Thymus (tissue), 11 donors: ENCODE data around the gene PROM1. TPM values are rescaled to one million over a fixed set of nuclear protein-coding genes. Genes with fewer than 3 reads are reported as not detected.

Experiments
- DNase-seq, 9 donors: peaks; one replicate each; pipeline ENCODE4 v3.0.0-alpha.2; 2013; ENCODE audit warnings: low spot score in 9 of 9, low read depth in 6 of 9, missing footprints in 1 of 9
- H3K27ac ChIP-seq, 2 donors: one replicate each; pipeline ENCODE4 v1.5.1; 2013; ENCODE audit warnings: control low read depth in 1 of 2, low read depth in 1 of 2, low read length in 1 of 2, mild to moderate bottlenecking in 1 of 2, moderate library complexity in 1 of 2
- H3K27me3 ChIP-seq, 2 donors: one replicate each; pipeline ENCODE4 v1.5.1; 2013; ENCODE audit warnings: low read length in 1 of 2; ENCODE audit not compliant: control insufficient read depth in 2 of 2, insufficient read depth in 1 of 2
- H3K36me3 ChIP-seq, 2 donors: one replicate each; pipeline ENCODE4 v1.5.1; 2013; ENCODE audit warnings: low read length in 1 of 2, mild to moderate bottlenecking in 1 of 2, moderate library complexity in 1 of 2; ENCODE audit not compliant: control insufficient read depth in 2 of 2, insufficient read depth in 2 of 2
- H3K4me1 ChIP-seq, 2 donors: one replicate each; pipeline ENCODE4 v1.5.1; 2013; ENCODE audit warnings: low read length in 2 of 2; ENCODE audit not compliant: control insufficient read depth in 2 of 2, insufficient read depth in 2 of 2
- H3K4me3 ChIP-seq, 2 donors: one replicate each; pipeline ENCODE4 v1.5.1; 2013; ENCODE audit warnings: low read length in 2 of 2, control low read depth in 1 of 2, mild to moderate bottlenecking in 1 of 2
- H3K9me3 ChIP-seq, 2 donors: one replicate each; pipeline ENCODE4 v1.5.1; 2013; ENCODE audit warnings: low read length in 1 of 2, mild to moderate bottlenecking in 1 of 2; ENCODE audit not compliant: control insufficient read depth in 2 of 2, insufficient read depth in 1 of 2
- WGBS: extraction: QIAGEN DNeasy Blood & Tissue Kit; methylation state at CpG from one replicate; pipeline ENCODE4 v1.1.7; 2013; 5-methylcytosine and 5-hydroxymethylcytosine counted together
- polyA plus RNA-seq: library from polyadenylated mRNA; stranded (reverse); fragments of 200-250 nt; gene quantifications from one replicate; pipeline ENCODE4 v1.2.3, GENCODE V29; 2013
- total RNA-seq: library from RNA; stranded (reverse); fragments of 120-200 nt; gene quantifications from one replicate; pipeline ENCODE4 v1.2.4, GENCODE V29; 2013
- donor health status: healthy.

PROM1 gene
- total and polyA plus RNA-seq, 2 donors: 1.0 to 1.1 TPM

GRCh38 chr4:16092682-16093319 is 9.0 kb upstream of the PROM1 start:
- whole genome bisulfite sequencing: 96% methylated on average over 4 of the region's 4 CpGs
- no peak for DNase-seq
- Histone ChIP-seq H3K9me3 (no peaks in the 10 kb centered on the region), H3K4me3 (no peak overlapping the region), H3K36me3 (no peaks in the 10 kb centered on the region), H3K27ac (no peak overlapping the region), H3K4me1 (no peaks in the 10 kb centered on the region), H3K27me3 (no peaks in the 10 kb centered on the region)

- Histone ChIP-seq H3K36me3 (no peaks in the 10 kb centered on the region), H3K27me3 (peaks cover 7 to 15% of the 10 kb centered on the region in 2 donors), H3K4me1 (no peaks in the 10 kb centered on the region), H3K9me3 (no peaks in the 10 kb centered on the region), H3K4me3 (no peak overlapping the region), H3K27ac (no peak overlapping the region)
- no peak for DNase-seq
- 100% methylated on average over 2 of the region's 2 CpGs for WGBS
Observed at GRCh38 chr4:16090096-16090705, 6.4 kb upstream of the PROM1 start.

- Histone ChIP-seq H3K36me3 (no peaks in the 10 kb centered on the region), H3K27ac (no peak overlapping the region), H3K27me3 (peaks cover 17 to 26% of the 10 kb centered on the region in 2 donors), H3K4me1 (no peaks in the 10 kb centered on the region), H3K4me3 (no peak overlapping the region), H3K9me3 (peaks cover 0 to 1% of the 10 kb centered on the region in 2 donors)
- 96% methylated on average over 3 of the region's 3 CpGs for WGBS
- no peak for DNase-seq
Observed at GRCh38 chr4:16089156-16089555, 5.3 kb upstream of the PROM1 start.

- WGBS: 98% methylated on average over 2 of the region's 2 CpGs
- DNase-seq: no peak
- peaks cover 20 to 31% of the 10 kb centered on the region in 2 donors for H3K27me3 ChIP-seq
Observed at GRCh38 chr4:16088601-16089000, 4.8 kb upstream of the PROM1 start.

GRCh38 chr4:16085822-16086221 is 2.0 kb upstream of the PROM1 start:
- Histone ChIP-seq H3K27me3 (peaks cover 39 to 56% of the 10 kb centered on the region in 2 donors), H3K9me3 (peaks cover 1 to 15% of the 10 kb centered on the region in 2 donors), H3K27ac (no peak overlapping the region), H3K4me1 (peaks cover 0 to 23% of the 10 kb centered on the region in 2 donors), H3K4me3 (no peak overlapping the region), H3K36me3 (no peaks in the 10 kb centered on the region)
- 98% methylated on average over 2 of the region's 2 CpGs for WGBS
- DNase-seq: no peak

More at GRCh38 chr4:16088601-16089000, 4.8 kb upstream of the PROM1 start:
- Histone ChIP-seq H3K4me3 (no peak overlapping the region), H3K36me3 (no peaks in the 10 kb centered on the region), H3K27ac (no peak overlapping the region), H3K9me3 (peaks cover 0 to 1% of the 10 kb centered on the region in 2 donors), H3K4me1 (peaks cover 0 to 5% of the 10 kb centered on the region in 2 donors)

GRCh38 chr4:16082426-16083240 is 1.2 kb downstream of the PROM1 start:
- Histone ChIP-seq H3K27me3 (peaks cover 43 to 61% of the 10 kb centered on the region in 2 donors), H3K9me3 (peaks cover 1 to 15% of the 10 kb centered on the region in 2 donors), H3K27ac (no peak overlapping the region), H3K4me3 (peak overlapping the region; percentile 18 to 33), H3K4me1 (peaks cover 0 to 23% of the 10 kb centered on the region in 2 donors), H3K36me3 (no peaks in the 10 kb centered on the region)
- under 1% methylated on average over 60 of the region's 60 CpGs for WGBS
- DNase-seq: peak in 1 of 9 donors; percentile 23

- Histone ChIP-seq H3K9me3 (peaks cover 1 to 15% of the 10 kb centered on the region in 2 donors), H3K4me1 (peaks cover 0 to 23% of the 10 kb centered on the region in 2 donors), H3K27ac (no peak overlapping the region), H3K27me3 (peaks cover 43 to 61% of the 10 kb centered on the region in 2 donors), H3K36me3 (no peaks in the 10 kb centered on the region), H3K4me3 (peak overlapping the region; percentile 18 to 33)
- DNase-seq: no peak
- WGBS: 8% methylated on average over 17 of the region's 17 CpGs
Observed at GRCh38 chr4:16082041-16082425, 1.8 kb downstream of the PROM1 start.

GRCh38 chr4:16079046-16079445 is 4.8 kb downstream of the PROM1 start:
- no peak overlapping the region for H3K4me3 ChIP-seq
- 79% methylated on average over 1 of the region's 1 CpG for WGBS
- H3K27ac ChIP-seq: no peak overlapping the region
- H3K9me3 ChIP-seq: peaks cover 0 to 15% of the 10 kb centered on the region in 2 donors
- no peaks in the 10 kb centered on the region for H3K36me3 ChIP-seq
- peaks cover 26 to 34% of the 10 kb centered on the region in 2 donors for H3K27me3 ChIP-seq
- H3K4me1 ChIP-seq: peaks cover 0 to 22% of the 10 kb centered on the region in 2 donors
- DNase-seq: peak in 1 of 9 donors; percentile 29
